ENCODE measurements around the gene PRMT7. TPM values are rescaled to one million over a fixed set of nuclear protein-coding genes. Genes with fewer than 3 reads are reported as not detected.

The PRMT7 gene
- total RNA-seq, 1 donor from 2014 or later: 30.0 TPM

DNA sequence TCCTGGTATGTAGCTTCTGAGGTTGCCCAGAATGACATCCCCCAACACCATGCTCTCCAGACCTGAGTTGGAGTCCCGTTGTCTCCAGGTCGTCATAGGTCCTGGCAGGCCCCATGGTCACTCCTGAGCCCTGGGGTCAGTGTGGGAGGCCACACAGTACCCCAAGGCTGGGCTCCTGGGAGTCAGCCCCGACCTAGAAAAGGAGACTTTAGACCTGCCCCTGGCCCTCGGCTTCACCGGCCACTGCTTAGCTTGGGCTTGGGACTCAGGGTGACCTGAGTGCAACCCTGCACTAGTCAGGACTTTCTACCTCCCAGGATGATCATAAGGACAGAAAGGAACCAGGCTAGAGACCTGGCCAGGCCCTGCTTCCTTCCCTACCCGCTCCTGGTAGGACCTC, 65.8 kb downstream of the PRMT7 start:
- H3K36me3 ChIP-seq: no peaks in the 10 kb centered on the region
- H3K4me1 ChIP-seq: no peaks in the 10 kb centered on the region
- TF ChIP-seq, protein P1, sequence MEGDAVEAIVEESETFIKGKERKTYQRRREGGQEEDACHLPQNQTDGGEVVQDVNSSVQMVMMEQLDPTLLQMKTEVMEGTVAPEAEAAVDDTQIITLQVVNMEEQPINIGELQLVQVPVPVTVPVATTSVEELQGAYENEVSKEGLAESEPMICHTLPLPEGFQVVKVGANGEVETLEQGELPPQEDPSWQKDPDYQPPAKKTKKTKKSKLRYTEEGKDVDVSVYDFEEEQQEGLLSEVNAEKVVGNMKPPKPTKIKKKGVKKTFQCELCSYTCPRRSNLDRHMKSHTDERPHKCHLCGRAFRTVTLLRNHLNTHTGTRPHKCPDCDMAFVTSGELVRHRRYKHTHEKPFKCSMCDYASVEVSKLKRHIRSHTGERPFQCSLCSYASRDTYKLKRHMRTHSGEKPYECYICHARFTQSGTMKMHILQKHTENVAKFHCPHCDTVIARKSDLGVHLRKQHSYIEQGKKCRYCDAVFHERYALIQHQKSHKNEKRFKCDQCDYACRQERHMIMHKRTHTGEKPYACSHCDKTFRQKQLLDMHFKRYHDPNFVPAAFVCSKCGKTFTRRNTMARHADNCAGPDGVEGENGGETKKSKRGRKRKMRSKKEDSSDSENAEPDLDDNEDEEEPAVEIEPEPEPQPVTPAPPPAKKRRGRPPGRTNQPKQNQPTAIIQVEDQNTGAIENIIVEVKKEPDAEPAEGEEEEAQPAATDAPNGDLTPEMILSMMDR (IDR thresholded peaks at IDR 0.05): no peak
- no peak overlapping the region for H3K4me3 ChIP-seq
- DNase-seq (no peak), ATAC-seq (no peak)
- no peaks in the 10 kb centered on the region for H3K27me3 ChIP-seq
- intact Hi-C loops (cut with DNase I): no loop called here
- H3K27ac ChIP-seq: no peak overlapping the region
- no peaks in the 10 kb centered on the region for H3K9me3 ChIP-seq

GRCh38 chr16:68377221-68377620, 66.4 kb downstream of the PRMT7 start:
- no peak for DNase-seq
- Histone ChIP-seq H3K36me3 (no peaks in the 10 kb centered on the region), H3K4me1 (no peaks in the 10 kb centered on the region), H3K27me3 (no peaks in the 10 kb centered on the region), H3K4me3 (no peak overlapping the region), H3K9me3 (no peaks in the 10 kb centered on the region), H3K27ac (no peak overlapping the region)
- ATAC-seq: no peak
- TF ChIP-seq, protein P1 (IDR thresholded peaks at IDR 0.05): no peak
- intact Hi-C loops (cut with DNase I): no loop called here

GRCh38 chr16:68377667-68378393, 67.0 kb downstream of the PRMT7 start:
- ATAC-seq (no peak), DNase-seq (no peak)
- no peak overlapping the region for H3K27ac ChIP-seq
- H3K27me3 ChIP-seq: no peaks in the 10 kb centered on the region
- intact Hi-C loops (cut with DNase I): no loop called here
- H3K9me3 ChIP-seq: no peaks in the 10 kb centered on the region
- H3K36me3 ChIP-seq: no peaks in the 10 kb centered on the region
- TF ChIP-seq, protein P1 (IDR thresholded peaks at IDR 0.05): no peak
- H3K4me1 ChIP-seq: no peaks in the 10 kb centered on the region
- no peak overlapping the region for H3K4me3 ChIP-seq

DNA sequence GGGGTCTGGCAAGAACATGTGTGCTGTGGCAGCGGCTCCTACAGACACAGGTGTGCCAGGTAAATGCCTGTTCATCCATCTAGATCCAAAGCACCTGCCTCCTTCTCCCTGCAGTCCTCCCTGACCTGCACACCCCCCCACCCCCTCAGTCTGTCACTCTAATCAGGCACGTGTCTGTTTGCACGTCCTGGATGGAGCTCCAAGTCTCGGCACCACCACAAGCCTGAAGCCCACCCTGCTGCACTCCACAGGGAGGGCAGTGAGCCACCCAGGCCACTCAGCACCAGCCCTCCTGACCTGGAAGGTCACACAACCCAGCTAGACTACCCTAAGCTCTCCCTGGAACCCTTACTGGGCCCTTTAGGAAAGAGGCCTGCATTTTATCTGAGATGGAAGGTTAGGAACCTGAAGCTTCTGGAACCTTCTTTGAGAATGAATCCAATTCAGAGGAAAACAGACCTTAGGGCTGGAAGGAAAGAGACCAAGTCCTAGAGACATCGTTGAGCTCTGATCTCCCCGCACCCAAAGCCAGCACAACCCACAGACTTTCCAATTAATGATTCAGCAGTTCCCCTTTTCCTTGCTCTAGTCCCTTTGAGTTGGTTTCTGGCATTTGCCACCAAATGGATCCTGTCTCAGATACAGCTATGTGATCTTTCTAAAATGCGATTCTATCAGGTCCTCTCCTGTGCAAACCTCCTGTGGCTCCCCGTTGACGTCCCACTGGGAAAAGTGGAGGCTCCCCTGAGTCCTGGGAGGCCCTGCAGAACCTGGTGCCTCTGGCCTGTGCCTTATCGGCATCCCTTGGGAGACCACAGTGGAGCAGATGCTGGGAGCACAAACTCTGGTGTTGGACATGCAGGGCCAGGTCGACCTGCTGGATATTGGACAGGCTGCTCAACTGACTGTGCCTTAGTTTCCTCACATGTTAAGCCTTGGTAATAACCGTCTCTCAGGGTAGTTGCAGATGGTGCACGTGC, 67.9 kb downstream of the PRMT7 start:
- TF ChIP-seq, protein P1 (IDR thresholded peaks at IDR 0.05): no peak
- Histone ChIP-seq H3K4me3 (no peak overlapping the region), H3K27me3 (no peaks in the 10 kb centered on the region), H3K9me3 (no peaks in the 10 kb centered on the region), H3K27ac (no peak overlapping the region), H3K36me3 (no peaks in the 10 kb centered on the region), H3K4me1 (no peaks in the 10 kb centered on the region)
- DNase-seq (no peak), ATAC-seq (no peak)
- intact Hi-C loops (cut with DNase I): no loop called here

DNA sequence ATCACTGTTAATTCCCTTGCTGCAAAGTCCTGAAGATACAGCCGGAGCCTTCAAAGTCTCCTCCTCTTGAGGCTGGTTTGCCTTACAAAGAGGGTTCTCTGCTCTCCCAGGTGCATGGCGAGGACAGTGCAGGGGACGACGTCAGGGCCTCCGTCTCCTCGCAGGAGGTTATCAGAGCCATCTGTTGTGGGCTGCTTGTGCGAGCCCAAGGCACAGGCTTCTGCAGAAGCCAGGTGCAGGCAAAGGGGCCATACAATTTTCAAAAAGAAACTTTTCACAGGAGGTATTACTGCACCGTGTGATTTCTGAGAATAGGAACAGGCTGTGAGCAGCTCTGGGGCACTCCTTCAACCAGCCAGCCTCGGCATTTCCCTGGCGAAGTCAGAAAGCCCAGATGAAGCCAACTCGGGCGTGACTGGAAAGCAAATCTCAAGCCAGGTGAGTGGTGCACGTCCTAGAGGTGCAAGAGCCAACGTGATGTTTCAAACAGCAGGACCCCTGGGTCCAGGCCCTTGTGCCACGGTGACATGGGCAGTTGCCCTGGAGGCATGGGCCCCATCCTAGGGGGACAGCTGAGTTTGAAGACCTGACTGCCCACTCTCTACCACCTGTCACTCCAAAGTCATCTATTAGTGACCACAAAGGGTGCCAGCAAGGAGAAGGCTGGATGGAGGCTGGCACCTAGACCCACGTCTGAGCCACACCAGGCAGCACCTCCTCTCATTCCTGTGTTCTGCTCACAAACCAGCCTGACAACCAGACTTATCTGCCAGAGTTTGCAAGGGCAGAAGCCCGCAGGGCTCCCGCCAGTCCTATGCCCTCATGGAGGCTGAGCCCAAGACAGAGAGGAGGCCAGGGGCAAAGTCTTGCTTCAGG, 68.9 kb downstream of the PRMT7 start:
- H3K4me1 ChIP-seq: no peaks in the 10 kb centered on the region
- DNase-seq (no peak), ATAC-seq (no peak)
- no peaks in the 10 kb centered on the region for H3K36me3 ChIP-seq
- H3K4me3 ChIP-seq: no peak overlapping the region
- no peak overlapping the region for H3K27ac ChIP-seq
- TF ChIP-seq, protein P1 (IDR thresholded peaks at IDR 0.05): no peak
- no peaks in the 10 kb centered on the region for H3K27me3 ChIP-seq
- intact Hi-C loops (cut with DNase I): no loop called here
- H3K9me3 ChIP-seq: no peaks in the 10 kb centered on the region

All from upper lobe of right lung (tissue), 1 donor.